ENCODE results near the gene RET. TPM values are rescaled to one million over a fixed set of nuclear protein-coding genes. Genes with fewer than 3 reads are reported as not detected.

RET gene
- total and polyA plus RNA-seq, 2 of the 13 experiments (the other 11 are each of a cell fraction or from before 2014, with no cell fraction given): 0.02 TPM; not detected in 1

GRCh38 chr10:43045631-43046287, 31.1 kb upstream of the RET start:
- WGBS (ENCODE audit: low lambda C conversion rate): 21% methylated on average over 6 of the region's 11 CpGs
- no TSS peak for BruUV-seq (replicated peaks)
- no peak for FAIRE-seq
- ChIA-PET POLR2A (no interaction called here), CTCF (ENCODE audit: low intra/inter-chr PET ratio, low total read pairs) (no interaction called here)
- Histone ChIP-seq H3K27me3 (ENCODE audit: control insufficient read depth in 1 of 2, insufficient read depth in 2 of 2, low read length in 2 of 2) (peaks cover 6 to 24% of the 10 kb centered on the region in 2 experiments; a peak in 3 of 5 replicates), H3K27ac (ENCODE audit: extremely low read length, insufficient read depth, low read length) (no peak overlapping the region), H3K4me1 (ENCODE audit: insufficient read depth, low read length) (no peaks in the 10 kb centered on the region), H3K4me3 (replicated peaks in 1 of 3; ENCODE audit: insufficient read depth in 1 of 3, low read depth in 2 of 3, low read length in 3 of 3) (no peak overlapping the region), H3K9ac (ENCODE audit: insufficient read depth, low read depth, low read length) (no peak overlapping the region), H4K20me1 (ENCODE audit: insufficient read depth, low read length) (no peaks in the 10 kb centered on the region), H2AFZ (ENCODE audit: low read length) (no peak overlapping the region), H3K79me2 (ENCODE audit: insufficient read depth, low read length) (no peaks in the 10 kb centered on the region), H3K4me2 (ENCODE audit: low read depth, low read length) (no peak overlapping the region), H3K9me3 (ENCODE audit: low read length) (no peaks in the 10 kb centered on the region), H3K36me3 (replicated peaks in 1 of 2; ENCODE audit: control insufficient read depth in 1 of 2, insufficient read depth in 2 of 2, low read length in 2 of 2) (no peaks in the 10 kb centered on the region)
- peak; percentile 7; the same call in 2 of the 3 replicates for ATAC-seq
- DNase-seq (ENCODE audit: low spot score): no peak
- intact Hi-C loops (cut with micrococcal nuclease; ENCODE audit: unreplicated experiment): no loop called here
- in situ Hi-C loops (cut with HindIII; ENCODE audit: extremely low pct_ligation_motif_present, low pct_unique_long_range_greater_than_20kb): no loop called here
- TF ChIP-seq ZNF292 (CRISPR knock-in tag; IDR thresholded peaks at IDR 0.05; ENCODE audit: borderline replicate concordance, low read depth) (no peak), SNAPC2 (CRISPR knock-in tag; IDR thresholded peaks at IDR 0.05) (no peak), THAP8 (CRISPR knock-in tag; IDR thresholded peaks at IDR 0.05; ENCODE audit: borderline replicate concordance) (no peak), ZMYM2 (CRISPR knock-in tag; IDR thresholded peaks at IDR 0.05) (no peak), ASH2L (IDR thresholded peaks at IDR 0.05; ENCODE audit: insufficient read length, low read depth, low read length) (no peak), PBX2 (CRISPR knock-in tag; IDR thresholded peaks at IDR 0.05) (no peak), HDAC6 (IDR thresholded peaks at IDR 0.05; ENCODE audit: low read depth, low read length) (no peak), AHR (CRISPR knock-in tag; IDR thresholded peaks at IDR 0.05) (no peak), PCBP2 (optimal IDR thresholded peaks at IDR 0.05; ENCODE audit: low read depth, low read length, poor library complexity, severe bottlenecking) (no peak), REXO4 (CRISPR knock-in tag; IDR thresholded peaks at IDR 0.05; ENCODE audit: borderline replicate concordance) (no peak), ZBTB43 (CRISPR knock-in tag; conservative IDR thresholded peaks at IDR 0.05) (no peak), ZEB1 (IDR thresholded peaks at IDR 0.05; ENCODE audit: insufficient replicate concordance, low read depth) (no peak), NKX3-1 (CRISPR knock-in tag; IDR thresholded peaks at IDR 0.05) (no peak), MLXIP (CRISPR knock-in tag; IDR thresholded peaks at IDR 0.05; ENCODE audit: borderline replicate concordance) (no peak), USF2 (IDR thresholded peaks at IDR 0.05; ENCODE audit: low read depth, low read length) (no peak), USF2 (CRISPR knock-in tag; IDR thresholded peaks at IDR 0.05; ENCODE audit: borderline replicate concordance) (no peak)

Measured in HepG2 (cell line).